GM19452 (cell line): ENCODE measurements around the gene RB1.

Source experiments
- ATAC-seq: cut with Tn5 transposase; IDR thresholded peaks from one replicate; pipeline ENCODE4 v1.9.1; 2021; ENCODE audit not compliant: unreplicated experiment

Gene RB1

GRCh38 chr13:48303359-48304142 lies at the start of gene RB1:
Gene RB1, plus strand, starts transcription at chr13:48303751. Its CDS starts 162 bp downstream, at chr13:48303913.
- peak; percentile 78 for ATAC-seq

GRCh38 chr13:48253849-48254248 lies 49.7 kb upstream of the RB1 start:
- no peak for ATAC-seq

GRCh38 chr13:48255090-48255489 lies 48.5 kb upstream of the RB1 start:
- no peak for ATAC-seq

GRCh38 chr13:48255954-48256353 lies 47.6 kb upstream of the RB1 start:
- ATAC-seq: no peak

- ATAC-seq: no peak
Measured at GRCh38 chr13:48258002-48258401, 45.5 kb upstream of the RB1 start.

- ATAC-seq: no peak
Measured at GRCh38 chr13:48258430-48258829, 45.1 kb upstream of the RB1 start.

- no peak for ATAC-seq
Measured at GRCh38 chr13:48260970-48261369, 42.6 kb upstream of the RB1 start.

- ATAC-seq: no peak
Measured at GRCh38 chr13:48263196-48263595, 40.4 kb upstream of the RB1 start.

GRCh38 chr13:48264058-48264457 lies 39.5 kb upstream of the RB1 start:
- no peak for ATAC-seq

GRCh38 chr13:48265217-48265815 lies 38.2 kb upstream of the RB1 start:
- no peak for ATAC-seq

GRCh38 chr13:48266150-48266549 lies 37.4 kb upstream of the RB1 start:
- ATAC-seq: no peak

- no peak for ATAC-seq
Measured at GRCh38 chr13:48266701-48267639, 36.6 kb upstream of the RB1 start.

- no peak for ATAC-seq
Measured at GRCh38 chr13:48268019-48268418, 35.5 kb upstream of the RB1 start.

GRCh38 chr13:48273346-48273745 lies 30.2 kb upstream of the RB1 start:
- no peak for ATAC-seq

- no peak for ATAC-seq
Measured at GRCh38 chr13:48275507-48275906, 28.0 kb upstream of the RB1 start.

GRCh38 chr13:48278806-48279205 lies 24.7 kb upstream of the RB1 start:
- no peak for ATAC-seq

GRCh38 chr13:48281556-48281955 lies 22.0 kb upstream of the RB1 start:
- ATAC-seq: no peak

- no peak for ATAC-seq
Measured at GRCh38 chr13:48291730-48292129, 11.8 kb upstream of the RB1 start.

GRCh38 chr13:48292650-48293049 lies 10.9 kb upstream of the RB1 start:
- no peak for ATAC-seq

- no peak for ATAC-seq
Measured at GRCh38 chr13:48294653-48295052, 8.9 kb upstream of the RB1 start.

- ATAC-seq: no peak
Measured at GRCh38 chr13:48295271-48295670, 8.3 kb upstream of the RB1 start.

GRCh38 chr13:48296528-48296927 lies 7.0 kb upstream of the RB1 start:
- ATAC-seq: no peak
